C4-2B (cell line): ENCODE data around the gene FAF1.

Experiments
- H3K27ac ChIP-seq: fragments of 450-650 bp; 2 replicates; pipeline ENCODE4 v1.5.1; 2017
- CTCF ChIP-seq: fragments of 450-650 bp; conservative IDR thresholded peaks from 2 replicates; pipeline ENCODE4 v1.5.1; 2017; ENCODE audit warnings: mild to moderate bottlenecking
- ZFX ChIP-seq: fragments of 450-650 bp; IDR thresholded peaks from 2 replicates; pipeline ENCODE4 v1.6.1; 2017

Gene FAF1

GRCh38 chr1:50593515-50593914 lies 366.6 kb downstream of the FAF1 start:
- no peak for TF ChIP-seq CTCF
- TF ChIP-seq ZFX: no peak
- H3K27ac ChIP-seq: no peak overlapping the region

DNA sequence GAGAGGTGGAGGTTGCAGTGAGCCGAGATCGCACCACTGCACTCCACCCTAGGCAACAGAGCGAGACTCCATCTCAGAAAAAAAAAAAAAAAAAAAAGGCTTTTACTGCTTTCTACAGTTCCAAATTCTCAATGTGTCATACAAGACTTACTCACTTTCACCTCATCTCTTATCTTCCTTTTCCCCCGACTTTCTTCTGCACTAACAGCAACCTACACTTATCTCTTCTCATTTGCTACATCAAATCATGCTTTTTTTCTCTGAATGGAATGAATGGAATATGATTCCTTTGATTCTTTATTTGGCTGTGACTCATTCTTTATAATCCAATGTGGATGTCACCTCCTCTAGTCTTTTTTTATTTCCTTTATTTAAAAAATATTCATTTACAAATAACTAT lies 368.5 kb downstream of the FAF1 start:
- TF ChIP-seq ZFX: no peak
- TF ChIP-seq CTCF: no peak
- no peak overlapping the region for H3K27ac ChIP-seq

DNA sequence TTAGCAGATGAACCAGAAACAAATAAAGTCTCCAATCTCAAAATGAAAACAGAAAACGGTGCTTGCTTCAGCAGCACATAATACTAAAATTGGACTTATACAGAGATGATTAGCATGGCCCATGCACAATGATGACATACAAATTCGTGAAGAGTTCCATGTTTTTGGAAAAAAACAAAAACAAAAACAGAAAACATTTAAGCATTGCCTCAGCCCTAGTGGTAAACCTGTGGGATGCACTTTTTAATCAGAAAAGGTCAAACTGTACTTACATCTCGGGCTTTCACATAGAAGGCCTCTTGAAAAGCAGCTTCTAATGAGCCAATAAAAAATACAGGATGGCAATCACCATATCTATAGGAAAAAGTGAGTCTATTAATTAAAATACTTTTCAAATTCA lies 377.7 kb downstream of the FAF1 start:
- TF ChIP-seq ZFX (no peak), CTCF (no peak; the same call in 1 of the 2 replicates)
- H3K27ac ChIP-seq: no peak overlapping the region

- no peak overlapping the region for H3K27ac ChIP-seq
- TF ChIP-seq ZFX: no peak
- TF ChIP-seq CTCF: no peak
These were observed 390.0 kb downstream of the FAF1 start for GRCh38 chr1:50570066-50570468.

- H3K27ac ChIP-seq: no peak overlapping the region
- no peak for TF ChIP-seq CTCF
- TF ChIP-seq ZFX: no peak
These were observed 391.3 kb downstream of the FAF1 start for GRCh38 chr1:50568782-50569181.

- H3K27ac ChIP-seq: no peak overlapping the region
- TF ChIP-seq CTCF: no peak
- TF ChIP-seq ZFX: no peak
These were observed 393.7 kb downstream of the FAF1 start for GRCh38 chr1:50566405-50566804.

DNA sequence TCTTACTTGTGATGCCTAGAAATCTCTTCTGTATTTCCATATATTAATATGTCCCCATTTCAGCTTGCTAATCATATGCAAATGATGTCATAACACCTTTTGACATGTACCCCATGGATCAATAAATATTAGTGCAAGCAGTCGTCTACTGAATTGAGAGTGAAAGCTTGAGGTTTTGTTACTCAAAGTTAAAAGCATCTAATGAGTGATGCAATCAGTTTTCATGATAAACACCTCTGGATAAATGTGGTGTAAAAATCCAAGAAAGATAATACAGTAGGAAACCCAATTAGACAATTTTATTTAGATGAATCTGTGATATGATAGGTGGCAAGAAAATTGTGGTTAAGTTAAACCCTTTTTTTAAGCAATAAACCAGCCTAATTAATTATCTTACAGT lies 395.6 kb downstream of the FAF1 start:
- H3K27ac ChIP-seq: no peak overlapping the region

More for the DNA sequence above, 395.6 kb downstream of the FAF1 start:
- no peak for TF ChIP-seq CTCF
- TF ChIP-seq ZFX: no peak
